Fibroblast of the aortic adventitia (primary cell): ENCODE measurements around the gene LRRC70. TPM values are rescaled to one million over a fixed set of nuclear protein-coding genes. Genes with fewer than 3 reads are reported as not detected.
"Not testable (repeated sequence)": the region's sequence is repeated elsewhere in the genome, so short reads cannot be mapped to it uniquely, and the experiment has no call there.

Experiments used
- DNase-seq: peaks from one replicate; pipeline ENCODE4 v3.0.0-alpha.2; 2010; ENCODE audit warnings: low read depth
- H3K4me3 ChIP-seq: 2 replicates; pipeline ENCODE4 v1.5.1; 2011; ENCODE audit warnings: low read depth, mild to moderate bottlenecking, control low read depth, low read length, moderate library complexity
- CTCF ChIP-seq: IDR thresholded peaks from 2 replicates; pipeline ENCODE4 v1.5.1; 2011; ENCODE audit warnings: mild to moderate bottlenecking, low read length, control low read depth, inconsistent platforms; ENCODE audit not compliant: insufficient read depth
- total RNA-seq: library from RNA; depleted of rRNA; stranded (reverse); fragments of >200 nt; gene quantifications from 2 replicates; pipeline ENCODE4 v1.2.3, GENCODE V29; 2012; ENCODE audit warnings: low replicate concordance

Gene LRRC70
- total RNA-seq, 1 donor: 1.6 TPM

GRCh38 chr5:62614355-62614754 lies 35.7 kb downstream of the LRRC70 start:
- DNase-seq: no peak
- TF ChIP-seq CTCF: no peak

DNA sequence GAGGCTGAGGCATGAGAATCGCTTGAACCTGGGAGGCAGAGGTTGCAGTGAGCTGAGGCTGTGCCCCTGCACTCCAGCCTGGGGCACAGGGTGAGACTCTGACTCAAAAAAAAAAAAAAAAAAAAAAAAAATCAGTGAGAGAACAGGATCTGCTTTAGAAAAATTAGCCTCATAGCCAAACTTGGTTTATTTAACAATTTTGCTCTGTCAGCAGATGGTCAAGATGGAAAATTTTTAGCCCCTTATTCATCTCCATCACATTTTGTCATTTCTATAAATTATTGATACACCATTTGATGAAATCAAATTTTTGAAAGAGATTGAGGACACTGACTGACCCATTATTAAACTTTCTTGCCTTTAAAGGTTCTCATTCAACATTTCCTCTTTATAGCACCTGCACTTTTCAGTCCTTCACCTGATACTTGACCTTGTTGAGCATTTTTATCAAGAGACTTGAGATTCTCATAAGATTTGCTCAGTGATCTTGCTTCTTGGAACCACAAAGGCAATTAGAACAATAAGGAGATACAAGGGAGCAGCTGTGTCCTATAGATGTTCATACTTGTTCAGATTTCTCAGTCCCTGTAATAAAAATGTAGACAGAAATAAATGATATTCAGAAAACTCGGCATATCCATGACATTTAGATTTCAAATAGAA lies 38.1 kb downstream of the LRRC70 start:
- no peak overlapping the region for H3K4me3 ChIP-seq
- no peak for DNase-seq
- no peak for TF ChIP-seq CTCF

More at GRCh38 chr5:62614355-62614754, 35.7 kb downstream of the LRRC70 start:
- no peak overlapping the region for H3K4me3 ChIP-seq

DNA sequence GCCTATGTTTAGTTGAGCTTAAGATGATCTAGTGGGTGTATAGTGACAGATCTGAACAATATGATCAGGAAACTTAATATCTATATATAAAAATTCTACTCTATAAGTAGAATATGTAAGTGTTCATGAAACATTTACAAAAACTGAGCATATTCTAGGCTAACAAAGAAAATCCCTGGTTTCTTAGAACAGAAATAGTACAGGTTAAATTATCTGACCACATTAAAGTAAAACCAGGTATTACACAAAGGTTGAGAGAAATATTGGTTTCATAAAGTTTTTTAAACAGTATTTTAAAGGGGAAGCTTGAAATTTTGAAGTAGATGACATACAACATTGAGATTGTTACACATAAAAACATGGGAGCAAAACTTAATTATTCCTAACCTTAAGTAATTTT lies 39.3 kb downstream of the LRRC70 start:
- no peak overlapping the region for H3K4me3 ChIP-seq
- DNase-seq: no peak
- TF ChIP-seq CTCF: no peak

DNA sequence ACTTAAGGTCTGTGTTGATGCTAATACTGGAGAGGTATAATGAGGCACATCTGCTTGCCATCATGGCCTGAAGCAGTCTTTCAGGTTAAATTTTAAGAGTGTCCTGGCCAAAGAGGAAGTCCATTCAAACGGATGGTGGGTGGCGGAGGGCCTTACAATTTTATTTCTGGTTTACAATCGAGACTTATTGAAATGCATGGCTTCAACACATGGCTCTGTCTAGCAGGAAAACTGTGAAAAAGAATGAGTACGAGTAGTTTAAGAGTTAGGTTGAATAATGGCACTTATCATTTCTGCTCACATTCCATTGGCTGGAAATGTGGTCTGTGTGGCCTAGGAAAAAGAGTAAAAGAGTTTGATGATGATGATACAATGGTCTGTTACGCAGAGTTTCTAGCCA lies 42.1 kb downstream of the LRRC70 start:
- no peak for TF ChIP-seq CTCF
- no peak overlapping the region for H3K4me3 ChIP-seq
- DNase-seq: no peak

- TF ChIP-seq CTCF: no peak
- H3K4me3 ChIP-seq: no peak overlapping the region
- no peak for DNase-seq
These were observed 42.7 kb downstream of the LRRC70 start for GRCh38 chr5:62621280-62621679.

GRCh38 chr5:62623271-62623670 lies 44.7 kb downstream of the LRRC70 start:
- no peak overlapping the region for H3K4me3 ChIP-seq
- no peak for DNase-seq
- no peak for TF ChIP-seq CTCF

GRCh38 chr5:62624436-62624835 lies 45.8 kb downstream of the LRRC70 start:
- DNase-seq, H3K4me3 ChIP-seq: not testable (repeated sequence)
